A673 (cell line): Measurements from ENCODE around the gene SLC26A6.

Experiments used
- CTCF ChIP-seq: fragments of 300-800, 200-600 bp; sonication (generic); conservative IDR thresholded peaks from 2 replicates; pipeline ENCODE4 v1.5.1; 2017; ENCODE audit warnings: low read depth, mild to moderate bottlenecking, antibody characterized with exemption, low read length, moderate library complexity, mixed read lengths
- EZH2 ChIP-seq: fragments of 200-600 bp; sonication (generic); IDR thresholded peaks from 2 replicates; pipeline ENCODE4 v1.6.1; 2017; ENCODE audit warnings: borderline replicate concordance, low read depth, mild to moderate bottlenecking, mixed read lengths, antibody characterized with exemption, low read length; ENCODE audit not compliant: poor library complexity, severe bottlenecking

GRCh38 chr3:48662145-48662752 lies 27.0 kb upstream of the SLC26A6 start:
- no peak for TF ChIP-seq CTCF
- no peak for TF ChIP-seq EZH2
